22Rv1 (cell line): ENCODE results near the gene ARMC12.

Experiments
- ZFX ChIP-seq: fragments of 450-650 bp; IDR thresholded peaks from 2 replicates; pipeline ENCODE4 v1.6.1; 2017; ENCODE audit warnings: antibody characterized with exemption, borderline replicate concordance
- TF ChIP-seq, protein P1 (sequence below): fragments of 450-650 bp; IDR thresholded peaks from 2 replicates; pipeline ENCODE4 v1.5.1; 2017; ENCODE audit warnings: mild to moderate bottlenecking

DNA sequence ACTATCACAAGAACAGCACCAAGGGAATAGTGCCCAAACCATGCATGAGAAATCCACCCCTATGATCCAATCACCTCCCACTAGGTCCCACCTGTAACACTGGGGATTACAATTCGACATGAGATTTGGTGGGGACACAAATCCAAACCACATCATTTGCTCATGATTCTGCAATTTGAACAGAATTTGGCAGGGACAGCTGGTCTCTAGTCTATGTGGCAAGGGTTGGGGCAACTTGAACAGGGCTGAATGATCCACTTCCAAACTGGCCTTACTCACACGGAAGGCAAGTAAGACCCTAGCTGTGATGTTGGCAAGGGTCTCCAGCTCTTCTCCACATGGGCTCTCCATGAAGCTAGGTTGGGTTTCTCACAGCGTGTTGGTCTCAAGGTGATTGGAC is 38.0 kb upstream of the ARMC12 start:
- TF ChIP-seq, protein P1, sequence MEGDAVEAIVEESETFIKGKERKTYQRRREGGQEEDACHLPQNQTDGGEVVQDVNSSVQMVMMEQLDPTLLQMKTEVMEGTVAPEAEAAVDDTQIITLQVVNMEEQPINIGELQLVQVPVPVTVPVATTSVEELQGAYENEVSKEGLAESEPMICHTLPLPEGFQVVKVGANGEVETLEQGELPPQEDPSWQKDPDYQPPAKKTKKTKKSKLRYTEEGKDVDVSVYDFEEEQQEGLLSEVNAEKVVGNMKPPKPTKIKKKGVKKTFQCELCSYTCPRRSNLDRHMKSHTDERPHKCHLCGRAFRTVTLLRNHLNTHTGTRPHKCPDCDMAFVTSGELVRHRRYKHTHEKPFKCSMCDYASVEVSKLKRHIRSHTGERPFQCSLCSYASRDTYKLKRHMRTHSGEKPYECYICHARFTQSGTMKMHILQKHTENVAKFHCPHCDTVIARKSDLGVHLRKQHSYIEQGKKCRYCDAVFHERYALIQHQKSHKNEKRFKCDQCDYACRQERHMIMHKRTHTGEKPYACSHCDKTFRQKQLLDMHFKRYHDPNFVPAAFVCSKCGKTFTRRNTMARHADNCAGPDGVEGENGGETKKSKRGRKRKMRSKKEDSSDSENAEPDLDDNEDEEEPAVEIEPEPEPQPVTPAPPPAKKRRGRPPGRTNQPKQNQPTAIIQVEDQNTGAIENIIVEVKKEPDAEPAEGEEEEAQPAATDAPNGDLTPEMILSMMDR, result no peak
- no peak for TF ChIP-seq ZFX
